SH-SY5Y (cell line): Measurements from ENCODE around the gene DLGAP3.

Source experiments
- GATA2 ChIP-seq: IDR thresholded peaks from 2 replicates; pipeline ENCODE4 v1.6.1; 2011; ENCODE audit warnings: mild to moderate bottlenecking, low read depth, low read length
- GATA3 ChIP-seq: IDR thresholded peaks from 2 replicates; pipeline ENCODE4 v1.6.1; 2011; ENCODE audit warnings: low read depth, mild to moderate bottlenecking, low read length, moderate library complexity

DNA sequence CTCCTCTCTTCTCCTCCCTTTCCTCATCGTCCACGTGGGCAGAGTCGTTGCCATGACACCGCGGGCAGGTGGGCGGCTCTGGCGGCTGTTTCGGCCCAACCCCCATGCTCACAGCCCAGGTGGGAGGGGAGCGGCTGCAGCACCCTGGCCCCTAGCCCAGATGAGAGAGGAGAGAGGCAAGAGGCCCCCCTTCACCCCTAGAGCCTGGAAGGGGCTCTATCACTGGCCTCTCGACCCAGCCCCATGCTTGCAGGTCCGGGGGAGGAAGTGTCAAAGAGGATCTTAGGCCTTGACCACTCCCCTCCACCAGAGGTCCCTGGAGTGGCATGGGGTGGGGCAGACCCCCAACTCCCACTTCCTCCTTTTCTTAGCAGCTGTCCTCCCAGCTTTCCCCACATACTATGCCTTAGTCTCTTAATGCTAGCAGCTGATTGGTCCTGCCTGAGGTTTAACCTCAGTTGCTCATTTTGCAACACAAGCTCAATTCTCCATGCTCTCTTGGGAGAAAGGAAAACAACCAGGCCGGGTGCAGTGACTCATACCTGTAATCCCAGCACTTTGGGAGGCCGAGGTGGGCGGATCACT is 10.4 kb downstream of the DLGAP3 start:
- TF ChIP-seq GATA2, result no peak
- TF ChIP-seq GATA3, result no peak
